ENCODE data around the gene GPAM.

DNA sequence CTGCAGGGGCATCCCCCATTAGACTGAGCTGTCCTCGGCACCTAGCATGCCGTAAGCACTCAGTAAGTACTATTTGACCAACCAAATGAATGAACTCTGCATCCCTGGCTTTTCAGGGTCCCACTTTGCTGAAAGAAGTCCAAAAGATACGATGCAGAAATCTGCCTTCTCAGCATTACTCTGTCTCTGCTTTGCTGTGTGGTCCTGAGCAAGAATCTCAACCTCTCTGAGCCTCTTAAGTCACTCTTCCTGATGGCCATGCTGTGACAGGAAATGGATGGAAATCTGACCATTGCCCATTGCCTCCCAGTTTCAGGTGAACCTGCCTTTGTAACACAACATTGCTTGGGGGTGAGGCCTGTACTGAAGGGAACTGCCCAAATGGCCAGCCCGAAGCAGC is 48.0 kb downstream of the GPAM start:
- TF ChIP-seq CTCF (IDR thresholded peaks at IDR 0.05; ENCODE audit: low read length) (no peak), EZH2 (optimal IDR thresholded peaks at IDR 0.05; ENCODE audit: low read depth, low read length) (no peak), EZH2phosphoT487 (IDR thresholded peaks at IDR 0.05; ENCODE audit: low read length) (no peak)

Measured in MM.1S (cell line).